Neural crest cell (in vitro differentiated cells): Measurements from ENCODE around the gene EIF3F. TPM values are rescaled to one million over a fixed set of nuclear protein-coding genes. Genes with fewer than 3 reads are reported as not detected.

ENCODE experiments used
- DNase-seq: peaks from one replicate; pipeline ENCODE4 v3.0.0; 2021; ENCODE audit warnings: low read depth, mixed read lengths, low spot score
- H3K27ac Mint-ChIP-seq: one replicate; pipeline ENCODE4 v1.8.0; 2021; ENCODE audit warnings: mild to moderate bottlenecking, mixed read lengths; ENCODE audit not compliant: unreplicated experiment
- H3K27me3 Mint-ChIP-seq: 2 replicates; pipeline ENCODE4 v1.8.0; 2021; ENCODE audit warnings: low read depth, mild to moderate bottlenecking, mixed read lengths
- H3K36me3 Mint-ChIP-seq: 2 replicates; pipeline ENCODE4 v1.8.0; 2021; ENCODE audit warnings: low read depth, mild to moderate bottlenecking, mixed read lengths
- H3K4me1 Mint-ChIP-seq: 2 replicates; pipeline ENCODE4 v1.8.0; 2021; ENCODE audit warnings: mixed read lengths
- H3K4me3 Mint-ChIP-seq: one replicate; pipeline ENCODE4 v1.8.0; 2021; ENCODE audit warnings: mild to moderate bottlenecking, mixed read lengths
- H3K9me3 Mint-ChIP-seq: 2 replicates; pipeline ENCODE4 v1.8.0; 2021; ENCODE audit warnings: mixed read lengths
- total RNA-seq: library from RNA; stranded (reverse); gene quantifications from 2 replicates; pipeline ENCODE4 v1.2.1, GENCODE V29; 2021
- TF ChIP-seq, protein P1 (sequence below): fragments of 200-600 bp; sonication (generic); conservative IDR thresholded peaks from 2 replicates; pipeline ENCODE4 v1.5.0; 2021; ENCODE audit warnings: antibody characterized with exemption, mild to moderate bottlenecking

Gene EIF3F
- total RNA-seq, 1 donor from 2014 or later, result 317 TPM

DNA sequence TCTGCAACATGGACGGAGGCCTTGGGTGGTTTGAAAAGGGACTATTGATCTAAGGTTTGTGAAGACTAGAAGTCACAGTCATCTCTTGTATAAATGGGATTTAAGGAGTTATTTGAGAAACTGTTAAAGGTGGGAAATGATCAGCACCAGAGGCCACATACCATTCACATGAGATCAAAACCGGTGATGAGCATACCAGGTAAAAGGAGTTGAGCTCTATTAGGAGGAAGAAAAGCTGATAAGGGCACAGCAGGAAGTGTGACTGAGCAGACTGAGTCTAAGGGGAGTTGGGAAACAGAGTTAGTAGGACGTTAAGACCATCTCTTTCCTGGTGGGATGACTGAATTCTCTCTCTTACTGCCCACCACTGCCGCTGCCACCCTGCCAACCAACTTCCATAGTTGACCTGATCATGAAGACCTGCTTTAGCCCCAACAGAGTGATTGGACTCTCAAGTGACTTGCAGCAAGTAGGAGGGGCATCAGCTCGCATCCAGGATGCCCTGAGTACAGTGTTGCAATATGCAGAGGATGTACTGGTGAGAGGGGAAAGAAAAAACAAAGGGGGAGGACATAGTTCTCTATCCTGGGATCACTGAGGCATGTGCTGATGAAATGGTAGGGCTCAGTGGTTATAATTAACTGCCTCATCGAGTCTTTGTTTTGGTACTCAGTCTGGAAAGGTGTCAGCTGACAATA lies 7.6 kb downstream of the EIF3F start:
- no peaks in the 10 kb centered on the region for H3K27me3 Mint-ChIP-seq
- TF ChIP-seq, protein P1, sequence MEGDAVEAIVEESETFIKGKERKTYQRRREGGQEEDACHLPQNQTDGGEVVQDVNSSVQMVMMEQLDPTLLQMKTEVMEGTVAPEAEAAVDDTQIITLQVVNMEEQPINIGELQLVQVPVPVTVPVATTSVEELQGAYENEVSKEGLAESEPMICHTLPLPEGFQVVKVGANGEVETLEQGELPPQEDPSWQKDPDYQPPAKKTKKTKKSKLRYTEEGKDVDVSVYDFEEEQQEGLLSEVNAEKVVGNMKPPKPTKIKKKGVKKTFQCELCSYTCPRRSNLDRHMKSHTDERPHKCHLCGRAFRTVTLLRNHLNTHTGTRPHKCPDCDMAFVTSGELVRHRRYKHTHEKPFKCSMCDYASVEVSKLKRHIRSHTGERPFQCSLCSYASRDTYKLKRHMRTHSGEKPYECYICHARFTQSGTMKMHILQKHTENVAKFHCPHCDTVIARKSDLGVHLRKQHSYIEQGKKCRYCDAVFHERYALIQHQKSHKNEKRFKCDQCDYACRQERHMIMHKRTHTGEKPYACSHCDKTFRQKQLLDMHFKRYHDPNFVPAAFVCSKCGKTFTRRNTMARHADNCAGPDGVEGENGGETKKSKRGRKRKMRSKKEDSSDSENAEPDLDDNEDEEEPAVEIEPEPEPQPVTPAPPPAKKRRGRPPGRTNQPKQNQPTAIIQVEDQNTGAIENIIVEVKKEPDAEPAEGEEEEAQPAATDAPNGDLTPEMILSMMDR, result no peak
- no peaks in the 10 kb centered on the region for H3K4me1 Mint-ChIP-seq
- H3K27ac Mint-ChIP-seq, result no peak overlapping the region
- H3K9me3 Mint-ChIP-seq, result no peaks in the 10 kb centered on the region
- H3K36me3 Mint-ChIP-seq, result peaks cover 23% of the 10 kb centered on the region
- DNase-seq, result no peak
- H3K4me3 Mint-ChIP-seq, result no peak overlapping the region

DNA sequence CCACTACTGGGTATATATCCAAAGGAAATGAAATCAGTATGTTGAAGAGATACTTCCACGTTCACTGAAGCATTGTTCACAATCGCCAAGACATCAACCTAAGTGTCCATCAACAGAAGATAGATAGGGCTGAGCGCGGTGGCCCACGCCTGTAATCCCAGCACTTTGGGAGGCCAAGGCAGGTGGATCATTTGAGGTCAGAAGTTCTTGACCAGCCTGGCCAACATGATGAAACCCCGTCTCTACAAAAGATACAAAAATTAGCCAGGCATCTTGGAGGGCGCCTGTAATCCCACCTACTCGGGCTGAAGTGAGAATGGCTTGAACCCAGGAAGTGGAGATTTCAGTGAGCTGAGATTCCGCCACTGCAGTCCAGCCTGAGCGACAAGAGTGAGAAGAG lies 12.7 kb downstream of the EIF3F start:
- no peaks in the 10 kb centered on the region for H3K4me1 Mint-ChIP-seq
- H3K27me3 Mint-ChIP-seq, result peaks cover 3% of the 10 kb centered on the region
- DNase-seq, result no peak
- TF ChIP-seq, protein P1, result no peak
- no peak overlapping the region for H3K4me3 Mint-ChIP-seq
- no peak overlapping the region for H3K27ac Mint-ChIP-seq
- H3K36me3 Mint-ChIP-seq, result peaks cover 27% of the 10 kb centered on the region
- H3K9me3 Mint-ChIP-seq, result no peaks in the 10 kb centered on the region

DNA sequence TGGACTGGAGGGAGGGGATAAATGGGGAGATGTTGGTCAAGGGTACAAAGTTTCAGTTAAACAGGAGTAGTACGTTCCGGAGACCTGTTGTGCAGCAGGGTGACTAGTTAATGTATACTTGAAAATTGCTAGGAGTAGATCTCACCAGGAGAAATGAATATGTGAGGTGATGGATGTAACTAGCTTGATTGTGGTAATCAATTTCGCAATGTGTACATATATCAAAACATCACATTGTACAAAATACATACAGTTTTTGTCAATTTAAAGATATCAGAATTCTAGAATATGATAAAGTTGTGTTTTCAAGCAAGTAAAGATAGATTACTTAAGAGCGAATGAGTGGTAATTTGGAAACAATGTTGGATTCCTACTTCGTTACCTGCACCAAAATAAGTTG lies 13.3 kb downstream of the EIF3F start:
- Mint-ChIP-seq H3K4me1 (no peaks in the 10 kb centered on the region), H3K27me3 (peaks cover 6% of the 10 kb centered on the region), H3K9me3 (no peaks in the 10 kb centered on the region), H3K27ac (peak overlapping the region; percentile 51), H3K4me3 (no peak overlapping the region), H3K36me3 (peaks cover 24% of the 10 kb centered on the region)
- DNase-seq, result no peak
- TF ChIP-seq, protein P1, result no peak

DNA sequence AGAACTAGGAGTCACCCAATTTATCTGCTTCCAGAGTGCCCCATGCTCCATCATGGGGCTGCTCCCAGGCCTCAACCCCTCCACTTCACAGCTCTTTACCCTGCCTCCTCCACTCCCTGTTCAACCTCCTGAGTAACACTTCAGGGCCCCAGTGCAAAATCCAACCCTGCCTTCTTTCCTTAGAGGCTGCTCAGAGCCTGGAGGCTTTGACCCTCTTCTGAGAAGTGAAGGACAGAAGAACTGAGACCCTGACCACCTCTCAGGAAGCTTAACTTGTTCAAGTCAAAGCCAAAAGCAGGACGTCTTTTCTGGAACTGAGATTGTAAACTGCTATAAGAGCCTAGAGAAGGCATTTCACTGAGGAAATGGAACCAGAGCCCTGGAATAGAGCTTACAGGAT lies 15.5 kb downstream of the EIF3F start:
- Mint-ChIP-seq H3K36me3 (peaks cover 12% of the 10 kb centered on the region), H3K27me3 (peaks cover 6% of the 10 kb centered on the region), H3K27ac (no peak overlapping the region), H3K4me3 (no peak overlapping the region), H3K4me1 (no peaks in the 10 kb centered on the region), H3K9me3 (no peaks in the 10 kb centered on the region)
- no peak for DNase-seq
- TF ChIP-seq, protein P1, result no peak

DNA sequence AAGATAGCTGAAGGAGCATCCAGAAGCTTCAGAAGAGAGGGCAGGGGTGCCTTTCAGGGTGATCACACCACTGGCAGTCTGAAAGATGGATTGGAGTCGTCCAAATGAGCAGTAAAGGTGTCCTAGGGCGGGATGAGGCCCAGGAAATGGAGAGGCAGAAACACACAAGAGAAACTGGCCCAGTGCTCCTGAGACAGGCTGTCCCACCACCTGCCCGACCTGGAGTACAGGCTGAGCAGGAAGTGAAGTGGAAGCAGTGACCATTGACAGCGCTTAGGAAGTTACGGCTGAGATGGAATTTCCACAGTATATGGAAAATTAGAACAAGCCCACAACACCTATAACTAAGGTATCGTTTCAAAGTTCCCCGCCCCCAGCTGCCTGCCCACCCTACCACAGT lies 16.1 kb downstream of the EIF3F start:
- Mint-ChIP-seq H3K4me1 (no peaks in the 10 kb centered on the region), H3K4me3 (no peak overlapping the region), H3K27ac (no peak overlapping the region), H3K9me3 (no peaks in the 10 kb centered on the region), H3K36me3 (peaks cover 10% of the 10 kb centered on the region), H3K27me3 (peaks cover 6% of the 10 kb centered on the region)
- DNase-seq, result no peak
- TF ChIP-seq, protein P1, result no peak
